C4-2B (cell line): Measurements from ENCODE around the gene NRXN3.

Source experiments
- CTCF ChIP-seq: fragments of 450-650 bp; conservative IDR thresholded peaks from 2 replicates; pipeline ENCODE4 v1.5.1; 2017; ENCODE audit warnings: mild to moderate bottlenecking
- ZFX ChIP-seq: fragments of 450-650 bp; IDR thresholded peaks from 2 replicates; pipeline ENCODE4 v1.6.1; 2017

DNA sequence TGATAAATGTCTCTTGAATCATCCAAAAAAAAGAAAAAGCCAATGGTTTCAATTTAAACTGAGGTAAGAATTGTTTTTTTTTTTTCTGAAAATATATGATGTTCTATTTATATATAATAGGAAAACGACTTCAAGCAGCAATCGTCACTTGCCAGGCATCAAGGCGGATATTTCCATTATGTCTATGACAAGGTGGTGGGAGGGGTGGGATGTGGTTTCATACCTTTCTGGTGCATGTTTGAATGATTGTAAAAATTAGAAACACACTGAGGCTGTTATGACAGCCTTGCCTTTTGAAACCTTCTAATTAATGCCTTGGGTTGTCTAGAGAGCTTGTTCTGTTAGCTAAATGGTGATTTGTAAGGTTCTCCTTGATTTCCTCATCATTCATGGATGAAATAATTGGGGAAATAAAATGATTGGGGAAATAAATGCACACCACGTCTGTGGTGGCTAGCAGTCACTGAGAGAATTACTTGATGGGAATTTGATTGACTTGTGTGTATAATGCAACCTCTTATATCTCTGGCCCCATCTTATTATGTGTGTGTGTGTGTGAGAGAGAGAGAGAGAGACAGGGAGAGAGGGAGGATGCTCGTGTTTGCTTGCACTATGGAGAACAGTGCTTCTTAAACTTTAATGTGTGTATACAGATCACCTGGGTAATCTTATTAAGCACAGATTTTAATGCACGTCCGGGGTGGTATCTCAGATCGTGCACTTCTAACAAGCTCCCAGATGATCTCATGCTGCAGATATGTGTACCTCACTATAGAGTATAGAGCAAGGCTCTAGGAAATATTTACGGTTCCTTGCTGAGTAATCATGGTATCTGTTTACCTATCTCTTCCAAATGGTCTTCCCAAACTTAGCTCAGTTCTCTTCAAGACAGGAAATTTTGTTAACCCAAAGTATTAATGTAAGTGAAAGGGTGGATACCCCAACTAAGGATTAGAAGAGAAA, 1538.5 kb downstream of the NRXN3 start:
- no peak for TF ChIP-seq CTCF
- no peak for TF ChIP-seq ZFX
